Measurements from ENCODE around the gene NANP.
"Not testable (repeated sequence)": the region's sequence is repeated elsewhere in the genome, so short reads cannot be mapped to it uniquely, and the experiment has no call there.

GRCh38 chr20:25602914-25603309 is 20.9 kb downstream of the NANP start:
- peak; percentile 64; the same call in 1 of the 2 replicates for TF ChIP-seq BCL6 (CRISPR knock-in tag; IDR thresholded peaks at IDR 0.05)
- not testable (repeated sequence) for TF ChIP-seq RNF219 (CRISPR knock-in tag; IDR thresholded peaks at IDR 0.05)

All from HepG2 (cell line).